Endothelial cell of umbilical vein (primary cell): ENCODE data around the gene MAP1LC3C. TPM values are rescaled to one million over a fixed set of nuclear protein-coding genes. Genes with fewer than 3 reads are reported as not detected.

Source experiments
- BruUV-seq: library from RNA; stranded (reverse); fragments of 400-500 nt; replicated peaks from 2 replicates; lab custom pipeline; 2021; lab: Mats Ljungman, UMichigan
- CTCF ChIA-PET: fragments of 300-600, 350-600 bp; sonication (Branson Sonifier 250); formaldehyde crosslinking; loops from one replicate; lab custom pipeline; 2021; ENCODE audit warnings: antibody characterized with exemption, inconsistent platforms; lab: Charles Lee
- POLR2A ChIA-PET: fragments of 300-600, 350-600 bp; sonication (Branson Sonifier 250); formaldehyde crosslinking; loops from one replicate; lab custom pipeline; 2021; ENCODE audit warnings: antibody characterized with exemption, inconsistent platforms; lab: Charles Lee
- DNase-seq: peaks from one replicate; pipeline ENCODE4 v3.0.0-alpha.2; 2011; ENCODE audit warnings: low read depth, low spot score
- FAIRE-seq: peaks from 2 replicates; lab custom pipeline; 2011; peaks lifted over from hg19 to GRCh38; lab: Jason Lieb, UNC
- H2AFZ ChIP-seq: 2 replicates; pipeline ENCODE4 v1.6.0; 2012; ENCODE audit warnings: low read depth, low read length, control low read depth, inconsistent platforms
- H3K27ac ChIP-seq: 2 replicates; pipeline ENCODE4 v1.5.1; 2011; ENCODE audit warnings: low read depth, mild to moderate bottlenecking, control low read depth, low read length, moderate library complexity; ENCODE audit not compliant: insufficient read depth
- H3K27me3 ChIP-seq, 2 experiments: 2 replicates each; pipeline versions ENCODE4 v1.6.0 to v1.6.1; 2011; ENCODE audit warnings: low read length in 2 of 2, mixed read lengths in 1 of 2; ENCODE audit not compliant: control insufficient read depth in 2 of 2, insufficient read depth in 2 of 2
- H3K36me3 ChIP-seq, 2 experiments: 2 replicates in 1 of 2; 3 replicates in 1 of 2; pipeline ENCODE4 v1.5.1; 2011; ENCODE audit warnings: low read length in 2 of 2, mild to moderate bottlenecking in 1 of 2, moderate library complexity in 1 of 2; ENCODE audit not compliant: control insufficient read depth in 2 of 2, insufficient read depth in 2 of 2; ENCODE audit errors: extremely low read depth in 1 of 2
- H3K4me1 ChIP-seq: 3 replicates; pipeline ENCODE4 v1.5.1; 2011; ENCODE audit warnings: mild to moderate bottlenecking, low read length; ENCODE audit not compliant: control insufficient read depth, insufficient read depth; ENCODE audit errors: extremely low read depth
- H3K4me2 ChIP-seq: 2 replicates; pipeline ENCODE4 v1.6.1; 2011; ENCODE audit warnings: low read length, control low read depth, mixed read lengths; ENCODE audit not compliant: insufficient read depth
- H3K4me3 ChIP-seq, 3 experiments: fragments of 200-600 bp in 1 of 3; sonication (generic), shearing (Covaris generic) in 1 of 3; replicated peaks in 1 of 3; 2 replicates each; pipeline ENCODE4 v1.5.1; 2011 to 2016; ENCODE audit warnings: control low read depth in 3 of 3, low read length in 3 of 3, mild to moderate bottlenecking in 2 of 3, inconsistent platforms in 1 of 3, low read depth in 1 of 3, moderate library complexity in 1 of 3; ENCODE audit not compliant: insufficient read depth in 1 of 3
- H3K79me2 ChIP-seq: 2 replicates; pipeline ENCODE4 v1.6.0; 2012; ENCODE audit warnings: low read length, inconsistent platforms; ENCODE audit not compliant: control insufficient read depth, insufficient read depth
- H3K9ac ChIP-seq: replicated peaks from 2 replicates; pipeline ENCODE3; 2011; ENCODE audit warnings: low read length, control low read depth; ENCODE audit not compliant: insufficient read depth; ENCODE audit errors: extremely low read depth
- H3K9me1 ChIP-seq: replicated peaks from 3 replicates; pipeline ENCODE4 v1.6.0; 2011; ENCODE audit warnings: mild to moderate bottlenecking, low read length; ENCODE audit not compliant: control insufficient read depth, insufficient read depth; ENCODE audit errors: extremely low read depth
- H3K9me3 ChIP-seq: replicated peaks from 2 replicates; pipeline ENCODE4 v1.5.1; 2012; ENCODE audit warnings: low read length, inconsistent platforms; ENCODE audit not compliant: control insufficient read depth, insufficient read depth
- H4K20me1 ChIP-seq: replicated peaks from 2 replicates; pipeline ENCODE3; 2011; ENCODE audit warnings: mild to moderate bottlenecking, low read length; ENCODE audit not compliant: control insufficient read depth, insufficient read depth; ENCODE audit errors: extremely low read depth
- EZH2 ChIP-seq: IDR thresholded peaks from 2 replicates; pipeline ENCODE4 v1.6.1; 2012; ENCODE audit warnings: borderline replicate concordance, low read depth, mild to moderate bottlenecking, moderate library complexity, low read length, inconsistent platforms; ENCODE audit not compliant: severe bottlenecking
- FOS ChIP-seq: IDR thresholded peaks from 2 replicates; pipeline ENCODE4 v1.6.1; 2011; ENCODE audit warnings: mild to moderate bottlenecking, low read length, moderate library complexity, borderline replicate concordance; ENCODE audit not compliant: insufficient read depth
- GATA2 ChIP-seq: IDR thresholded peaks from 2 replicates; pipeline ENCODE4 v1.7.0; 2011; ENCODE audit warnings: low read depth, mild to moderate bottlenecking, moderate library complexity, mixed read lengths, low read length; ENCODE audit not compliant: insufficient read length, insufficient read depth
- MYC ChIP-seq: IDR thresholded peaks from one replicate; pipeline ENCODE4 v1.6.1; 2011; ENCODE audit warnings: mild to moderate bottlenecking, low read depth, low read length
- dilution Hi-C: fragments of 300-500 bp; cut with MboI; formaldehyde crosslinking; loops from one replicate; pipeline ENCODE4 v1.15.0; 2019; ENCODE audit warnings: low sequenced_read_pairs; ENCODE audit not compliant: extremely low pct_ligation_motif_present
- intact Hi-C: fragments of 100-400 bp; cut with micrococcal nuclease; formaldehyde crosslinking; loops from one replicate; pipeline ENCODE4 v1.10.0; 2022
- polyA plus RNA-seq, 4 experiments: library from polyadenylated mRNA; depleted of rRNA in 3 of 4; stranded (reverse) in 3 of 4; unstranded in 1 of 4; fragments of >200 nt; gene quantifications; 2 replicates each; pipeline versions ENCODE4 v1.2.1 to v1.2.3, GENCODE V29; 2011 to 2012; ENCODE audit warnings: missing spikeins in 1 of 4
- total RNA-seq: library from RNA; stranded (reverse); gene quantifications from 2 replicates; pipeline ENCODE4 v1.2.3, GENCODE V29; 2021
- TF ChIP-seq, protein P1 (sequence below), 2 donors: IDR thresholded peaks; 1 replicate in 1 of 2; 2 replicates in 1 of 2; pipeline ENCODE4 v1.5.1; 2011; ENCODE audit warnings: low read length in 2 of 2, mild to moderate bottlenecking in 2 of 2, moderate library complexity in 2 of 2, control low read depth in 1 of 2, inconsistent platforms in 1 of 2, low read depth in 1 of 2; ENCODE audit not compliant: insufficient read depth in 1 of 2; ENCODE audit errors: extremely low read depth in 1 of 2

Gene MAP1LC3C
- total and polyA plus RNA-seq, 2 donors (not counting 3 experiments of a cell fraction or from before 2014, with no cell fraction given), result not detected

DNA sequence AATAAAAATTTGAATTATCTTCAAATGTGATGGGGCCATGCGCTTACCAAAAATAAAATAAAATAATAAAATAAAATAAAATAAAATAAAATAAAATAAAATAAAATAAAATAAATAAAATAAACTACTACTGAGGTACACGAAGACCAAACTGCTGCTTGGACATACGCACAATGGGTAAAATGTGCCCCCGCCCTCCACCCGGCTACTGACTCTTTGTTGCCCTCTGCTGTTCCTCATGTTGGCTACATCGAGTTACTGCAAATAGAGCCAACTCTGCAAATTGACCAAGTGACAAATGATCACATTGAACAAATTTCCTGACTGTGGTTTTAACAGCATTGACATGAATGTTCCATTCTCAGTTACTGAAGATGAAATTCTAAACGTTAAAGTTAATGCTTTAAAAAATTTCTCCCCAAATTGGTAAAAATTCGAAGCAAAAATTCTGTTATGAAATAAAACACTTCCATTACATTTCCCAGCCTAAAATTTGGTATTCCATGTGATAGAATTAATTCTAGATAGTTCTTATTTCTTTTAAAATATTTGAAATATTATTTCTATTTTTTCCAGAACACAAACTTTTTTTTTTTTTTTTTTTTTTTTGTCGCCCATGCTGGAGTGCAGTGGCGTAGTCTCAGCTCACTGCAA lies 18.8 kb upstream of the MAP1LC3C start:
- intact Hi-C loops, result loop anchor here (1.0 to 5.0 kb wide), 4 partner anchors 121 to 1310 kb away; no protein-coding TSS in a partner anchor
- no peak overlapping the region for H3K9ac ChIP-seq
- no peaks in the 10 kb centered on the region for H3K9me1 ChIP-seq
- no peak overlapping the region for H3K4me3 ChIP-seq
- no peaks in the 10 kb centered on the region for H3K79me2 ChIP-seq
- H3K27ac ChIP-seq, result no peak overlapping the region
- dilution Hi-C loops, result no loop called here
- H3K36me3 ChIP-seq, result no peaks in the 10 kb centered on the region
- TF ChIP-seq, protein P1, sequence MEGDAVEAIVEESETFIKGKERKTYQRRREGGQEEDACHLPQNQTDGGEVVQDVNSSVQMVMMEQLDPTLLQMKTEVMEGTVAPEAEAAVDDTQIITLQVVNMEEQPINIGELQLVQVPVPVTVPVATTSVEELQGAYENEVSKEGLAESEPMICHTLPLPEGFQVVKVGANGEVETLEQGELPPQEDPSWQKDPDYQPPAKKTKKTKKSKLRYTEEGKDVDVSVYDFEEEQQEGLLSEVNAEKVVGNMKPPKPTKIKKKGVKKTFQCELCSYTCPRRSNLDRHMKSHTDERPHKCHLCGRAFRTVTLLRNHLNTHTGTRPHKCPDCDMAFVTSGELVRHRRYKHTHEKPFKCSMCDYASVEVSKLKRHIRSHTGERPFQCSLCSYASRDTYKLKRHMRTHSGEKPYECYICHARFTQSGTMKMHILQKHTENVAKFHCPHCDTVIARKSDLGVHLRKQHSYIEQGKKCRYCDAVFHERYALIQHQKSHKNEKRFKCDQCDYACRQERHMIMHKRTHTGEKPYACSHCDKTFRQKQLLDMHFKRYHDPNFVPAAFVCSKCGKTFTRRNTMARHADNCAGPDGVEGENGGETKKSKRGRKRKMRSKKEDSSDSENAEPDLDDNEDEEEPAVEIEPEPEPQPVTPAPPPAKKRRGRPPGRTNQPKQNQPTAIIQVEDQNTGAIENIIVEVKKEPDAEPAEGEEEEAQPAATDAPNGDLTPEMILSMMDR (IDR thresholded peaks at IDR 0.05; ENCODE audit: extremely low read depth in 1 of 2, insufficient read depth in 1 of 2, low read depth in 1 of 2, low read length in 2 of 2), result peak; percentile 58 to 66
- no peak for TF ChIP-seq MYC
- no peaks in the 10 kb centered on the region for H3K4me1 ChIP-seq
- no peaks in the 10 kb centered on the region for H4K20me1 ChIP-seq
- no peaks in the 10 kb centered on the region for H3K9me3 ChIP-seq
- no peaks in the 10 kb centered on the region for H3K27me3 ChIP-seq
- no peak overlapping the region for H3K4me2 ChIP-seq
- no TSS peak for BruUV-seq
- FAIRE-seq, result peak; percentile 83
- POLR2A ChIA-PET, result no interaction called here
- CTCF ChIA-PET, result interaction anchor here (0.6 kb wide), 1 partner anchor 818 kb away, joined by 3 read pairs; no protein-coding TSS in a partner anchor
- no peak overlapping the region for H2AFZ ChIP-seq
- peak; percentile 56 for DNase-seq

DNA sequence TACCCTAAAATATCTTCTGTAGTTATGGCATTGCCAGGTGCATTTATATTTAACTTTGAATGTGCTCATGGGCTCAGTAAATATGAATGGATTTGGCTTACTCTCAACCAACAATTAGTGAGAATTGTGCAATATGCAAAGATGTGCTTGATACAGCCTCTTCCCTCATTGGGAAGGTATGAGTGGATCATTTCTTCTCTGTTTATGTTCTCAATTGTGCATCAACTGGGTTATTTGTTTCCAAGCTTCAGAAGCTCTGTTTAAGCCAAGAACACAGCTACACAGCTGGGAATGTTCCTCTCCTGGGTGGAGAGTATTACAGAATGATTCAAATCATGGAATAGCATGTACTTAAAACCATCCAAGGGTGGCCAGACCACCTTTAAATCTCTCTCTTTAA lies 17.6 kb upstream of the MAP1LC3C start:
- Histone ChIP-seq H3K79me2 (no peaks in the 10 kb centered on the region), H3K9me1 (no peaks in the 10 kb centered on the region), H3K4me3 (no peak overlapping the region), H2AFZ (no peak overlapping the region), H3K9ac (no peak overlapping the region), H4K20me1 (no peaks in the 10 kb centered on the region), H3K9me3 (no peaks in the 10 kb centered on the region), H3K27ac (no peak overlapping the region), H3K4me1 (no peaks in the 10 kb centered on the region), H3K36me3 (no peaks in the 10 kb centered on the region), H3K27me3 (no peaks in the 10 kb centered on the region), H3K4me2 (no peak overlapping the region)
- BruUV-seq, result no TSS peak
- intact Hi-C loops, result loop anchor here (5.0 kb wide), 1 partner anchor 1311 kb away; no protein-coding TSS in a partner anchor
- CTCF ChIA-PET, result interaction anchor here (0.9 kb wide), 1 partner anchor 18 kb away, joined by 3 read pairs; the partner anchor contains the start of gene MAP1LC3C
- no peak for DNase-seq
- FAIRE-seq, result no peak
- TF ChIP-seq, protein P1 (IDR thresholded peaks at IDR 0.05; ENCODE audit: extremely low read depth in 1 of 2, insufficient read depth in 1 of 2, low read depth in 1 of 2, low read length in 2 of 2), result no peak
- TF ChIP-seq MYC, result no peak
- TF ChIP-seq FOS, result no peak
- TF ChIP-seq EZH2, result no peak
- no peak for TF ChIP-seq GATA2
- POLR2A ChIA-PET, result no interaction called here
- dilution Hi-C loops, result no loop called here
